Aorta (tissue), 5 donors: Measurements from ENCODE around the gene BACH2. TPM values are rescaled to one million over a fixed set of nuclear protein-coding genes. Genes with fewer than 3 reads are reported as not detected.

ENCODE experiments used
- ATAC-seq: fragments of 200-7000 bp; cut with Tn5 transposase; one replicate; pipeline ENCODE4 v1.9.1; 2022; ENCODE audit warnings: moderate library complexity; ENCODE audit not compliant: low FRiP score
- DNase-seq, 2 donors: peaks; one replicate each; pipeline ENCODE4 v3.0.0-alpha.2; 2020
- H3K27ac ChIP-seq, 2 donors: one replicate each; pipeline ENCODE4 v1.5.1; 2013; ENCODE audit warnings: low read length in 2 of 2, mild to moderate bottlenecking in 2 of 2, moderate library complexity in 2 of 2, control low read depth in 1 of 2, inconsistent platforms in 1 of 2, low read depth in 1 of 2
- H3K27me3 ChIP-seq, 2 donors: one replicate each; pipeline ENCODE4 v1.6.1; 2013; ENCODE audit warnings: control low read depth in 1 of 2, low read length in 1 of 2, mild to moderate bottlenecking in 1 of 2, moderate library complexity in 1 of 2; ENCODE audit not compliant: insufficient read depth in 2 of 2, control insufficient read depth in 1 of 2
- H3K36me3 ChIP-seq, 2 donors: one replicate each; pipeline ENCODE4 v1.6.1; 2013; ENCODE audit warnings: control low read depth in 1 of 2, low read length in 1 of 2, mild to moderate bottlenecking in 1 of 2; ENCODE audit not compliant: insufficient read depth in 2 of 2, control insufficient read depth in 1 of 2
- H3K4me1 ChIP-seq, 2 donors: one replicate each; pipeline ENCODE4 v1.6.1; 2013; ENCODE audit warnings: low read length in 2 of 2, control low read depth in 1 of 2, mild to moderate bottlenecking in 1 of 2, moderate library complexity in 1 of 2; ENCODE audit not compliant: insufficient read depth in 2 of 2, control insufficient read depth in 1 of 2
- H3K4me3 ChIP-seq, 2 donors: one replicate each; pipeline ENCODE4 v1.5.1; 2013; ENCODE audit warnings: low read length in 2 of 2, control low read depth in 1 of 2, mild to moderate bottlenecking in 1 of 2
- H3K9me3 ChIP-seq: one replicate; pipeline ENCODE4 v1.6.1; 2013; ENCODE audit warnings: mild to moderate bottlenecking, low read length; ENCODE audit not compliant: control insufficient read depth
- WGBS, 2 donors: extraction: QIAGEN DNeasy Blood & Tissue Kit; methylation state at CpG; one replicate each; pipeline ENCODE4 v1.1.7; 2013; 5-methylcytosine and 5-hydroxymethylcytosine counted together
- intact Hi-C, 2 donors: fragments of 100-400 bp; cut with DNase I; formaldehyde crosslinking; loops; one replicate each; pipeline versions ENCODE4 v1.14.2 to v1.15.0; 2022
- polyA plus RNA-seq, 2 donors: library from polyadenylated mRNA; stranded (reverse); fragments of 200-250 nt; gene quantifications; one replicate each; pipeline ENCODE4 v1.2.3, GENCODE V29; 2013
- total RNA-seq, 2 donors: library from RNA; stranded (reverse); fragmentation: NEBNext Ultra II Directional; extraction: Animal tissue kit (Norgen Biotek cat#: 25700); gene quantifications; one replicate each; pipeline ENCODE4 v1.2.1, GENCODE V29; 2021
- donor health status: healthy with polysubstance abuse.
- donor health status: Bipolar disorder and iron deficiency.
- donor health status: DM: no; HTN: no; CAD: no.
- donor health status: DM: no; HTN: no; CAD: no.
- donor health status: DM: yes; HTN: yes; CAD: no.

The BACH2 gene
- total and polyA plus RNA-seq, 4 donors = 0.36 to 22.2 (median 6.1) TPM

DNA sequence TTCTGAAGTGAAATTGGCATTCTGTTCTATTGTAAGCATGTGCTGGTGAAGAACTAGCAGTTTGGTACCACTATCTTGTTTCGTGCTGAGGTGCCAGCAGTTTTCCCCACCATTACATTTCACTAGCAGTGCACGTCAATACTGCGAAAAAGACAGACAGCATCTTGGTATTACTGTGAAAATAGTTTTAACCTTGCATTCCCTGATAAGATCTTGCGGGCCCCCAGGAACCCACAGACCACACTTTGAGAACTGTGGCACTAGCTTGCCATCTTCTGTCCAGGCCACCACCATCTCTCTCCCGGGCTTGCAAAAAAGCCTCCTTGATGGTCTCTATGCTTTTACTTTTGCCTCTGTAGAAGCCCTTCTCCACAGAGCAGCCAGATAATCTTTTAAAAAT lies 185.7 kb downstream of the BACH2 start:
- H3K9me3 ChIP-seq = no peaks in the 10 kb centered on the region
- intact Hi-C loops = no loop called here
- no peaks in the 10 kb centered on the region for H3K36me3 ChIP-seq
- ATAC-seq = no peak
- no peak overlapping the region for H3K27ac ChIP-seq
- H3K4me3 ChIP-seq = no peak overlapping the region
- H3K4me1 ChIP-seq = no peaks in the 10 kb centered on the region
- DNase-seq = no peak
- WGBS, 2 donors = 93 to 94% methylated on average over 5 of the region's 5 CpGs
- no peaks in the 10 kb centered on the region for H3K27me3 ChIP-seq

GRCh38 chr6:90109141-90109540 lies 187.5 kb downstream of the BACH2 start:
- DNase-seq = no peak
- Histone ChIP-seq H3K27ac (no peak overlapping the region), H3K36me3 (no peaks in the 10 kb centered on the region), H3K9me3 (no peaks in the 10 kb centered on the region), H3K27me3 (no peaks in the 10 kb centered on the region), H3K4me1 (no peaks in the 10 kb centered on the region), H3K4me3 (no peak overlapping the region)
- ATAC-seq = no peak
- intact Hi-C loops = no loop called here
- 80% methylated on average over 4 of the region's 4 CpGs for WGBS, 2 donors

- H3K9me3 ChIP-seq = no peaks in the 10 kb centered on the region
- no peak overlapping the region for H3K4me3 ChIP-seq
- H3K36me3 ChIP-seq = no peaks in the 10 kb centered on the region
- H3K4me1 ChIP-seq = no peaks in the 10 kb centered on the region
- intact Hi-C loops = no loop called here
- 75 to 85% methylated on average over 3 of the region's 3 CpGs for WGBS, 2 donors
- ATAC-seq (no peak), DNase-seq (no peak)
- H3K27me3 ChIP-seq = no peaks in the 10 kb centered on the region
- H3K27ac ChIP-seq = no peak overlapping the region
Measured at GRCh38 chr6:90107771-90108282, 188.8 kb downstream of the BACH2 start.

DNA sequence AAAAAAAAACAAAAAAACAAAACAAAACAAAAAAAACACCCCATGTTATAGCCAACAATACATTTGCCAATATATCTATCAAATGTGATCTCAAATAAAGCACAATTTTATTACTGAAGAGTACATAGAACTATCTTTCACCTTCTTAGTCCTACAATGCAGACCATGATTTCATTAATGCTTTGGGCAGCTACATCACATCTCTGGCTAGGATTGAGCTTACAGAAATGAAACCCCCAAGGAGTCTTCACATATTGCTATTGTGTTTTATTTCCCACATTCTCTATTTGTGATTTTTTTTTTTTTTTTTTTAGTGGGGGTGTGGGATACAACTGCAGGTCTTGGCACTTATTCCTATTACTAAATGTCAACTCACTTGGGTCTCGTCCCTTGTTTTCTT lies 189.3 kb downstream of the BACH2 start:
- H3K9me3 ChIP-seq = no peaks in the 10 kb centered on the region
- H3K27ac ChIP-seq = no peak overlapping the region
- H3K4me1 ChIP-seq = no peaks in the 10 kb centered on the region
- no peak overlapping the region for H3K4me3 ChIP-seq
- H3K27me3 ChIP-seq = no peaks in the 10 kb centered on the region
- WGBS, 2 donors = 56 to 76% methylated on average over 1 of the region's 1 CpG
- intact Hi-C loops = no loop called here
- ATAC-seq = no peak
- H3K36me3 ChIP-seq = no peaks in the 10 kb centered on the region
- no peak for DNase-seq

DNA sequence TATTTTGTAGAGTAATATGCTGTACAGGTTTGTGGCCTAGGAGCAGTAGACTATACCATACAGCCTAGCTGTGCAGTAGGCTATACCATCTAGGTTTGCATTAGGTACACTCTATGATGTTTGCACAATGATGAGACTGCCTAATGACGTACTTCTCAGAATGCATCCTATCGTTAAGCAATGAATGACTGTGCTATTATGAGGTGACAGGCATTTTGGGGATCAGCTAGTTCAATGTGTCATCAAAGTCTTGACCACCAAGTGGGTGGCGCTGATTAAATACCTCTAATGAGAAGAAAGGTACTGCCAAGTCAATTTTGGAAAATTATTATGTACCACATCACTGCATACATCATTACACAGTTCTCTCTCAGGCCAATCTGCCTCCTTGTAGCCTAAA lies 190.2 kb downstream of the BACH2 start:
- ATAC-seq (no peak), DNase-seq (no peak)
- H3K4me1 ChIP-seq = no peaks in the 10 kb centered on the region
- intact Hi-C loops = no loop called here
- no peaks in the 10 kb centered on the region for H3K36me3 ChIP-seq
- H3K9me3 ChIP-seq = no peaks in the 10 kb centered on the region
- no peaks in the 10 kb centered on the region for H3K27me3 ChIP-seq
- no peak overlapping the region for H3K4me3 ChIP-seq
- 95 to 98% methylated on average over 3 of the region's 3 CpGs for WGBS, 2 donors
- no peak overlapping the region for H3K27ac ChIP-seq

DNA sequence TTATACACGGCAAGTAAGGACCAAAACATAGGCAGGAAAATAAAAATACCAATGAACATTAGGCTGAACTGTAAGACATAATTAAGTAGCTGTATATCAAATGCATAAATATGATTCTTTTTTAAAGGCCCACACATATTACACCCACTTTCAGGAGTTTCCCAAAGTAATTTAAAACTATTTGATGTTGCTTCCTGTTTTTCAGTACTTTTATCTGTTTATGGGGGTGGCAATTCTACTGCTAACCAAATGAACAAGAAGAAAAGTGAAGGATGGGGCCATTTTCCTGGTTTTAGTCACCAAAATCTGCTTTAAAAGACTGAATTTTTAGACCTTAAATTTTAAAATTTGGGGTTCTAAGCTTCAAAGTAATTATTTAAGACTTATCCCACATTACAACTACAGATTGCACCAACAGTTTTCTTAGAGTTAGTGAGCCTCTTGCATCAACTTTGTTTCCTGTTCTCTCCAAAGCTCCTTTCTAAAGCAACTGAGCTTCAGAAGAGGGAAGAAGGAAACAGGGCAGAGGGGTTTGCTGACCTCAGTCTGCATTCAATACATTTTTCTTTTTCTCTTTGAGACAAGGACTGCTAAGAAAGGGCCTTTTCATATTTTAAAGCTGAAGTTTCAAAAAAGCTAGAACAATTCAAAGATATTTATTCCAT lies 191.0 kb downstream of the BACH2 start:
- WGBS, 2 donors = 78 to 82% methylated on average over 1 of the region's 1 CpG
- Histone ChIP-seq H3K27me3 (no peaks in the 10 kb centered on the region), H3K9me3 (no peaks in the 10 kb centered on the region), H3K4me1 (no peaks in the 10 kb centered on the region), H3K27ac (no peak overlapping the region), H3K4me3 (no peak overlapping the region), H3K36me3 (no peaks in the 10 kb centered on the region)
- ATAC-seq (no peak), DNase-seq (no peak)
- intact Hi-C loops = no loop called here

- Histone ChIP-seq H3K27ac (no peak overlapping the region), H3K36me3 (no peaks in the 10 kb centered on the region), H3K9me3 (no peaks in the 10 kb centered on the region), H3K27me3 (no peaks in the 10 kb centered on the region), H3K4me3 (no peak overlapping the region), H3K4me1 (peaks cover 0 to 8% of the 10 kb centered on the region in 2 donors)
- 89 to 91% methylated on average over 13 of the region's 13 CpGs for WGBS, 2 donors
- intact Hi-C loops = no loop called here
- ATAC-seq (no peak), DNase-seq (no peak)
Measured at GRCh38 chr6:90103056-90103800, 193.4 kb downstream of the BACH2 start.

DNA sequence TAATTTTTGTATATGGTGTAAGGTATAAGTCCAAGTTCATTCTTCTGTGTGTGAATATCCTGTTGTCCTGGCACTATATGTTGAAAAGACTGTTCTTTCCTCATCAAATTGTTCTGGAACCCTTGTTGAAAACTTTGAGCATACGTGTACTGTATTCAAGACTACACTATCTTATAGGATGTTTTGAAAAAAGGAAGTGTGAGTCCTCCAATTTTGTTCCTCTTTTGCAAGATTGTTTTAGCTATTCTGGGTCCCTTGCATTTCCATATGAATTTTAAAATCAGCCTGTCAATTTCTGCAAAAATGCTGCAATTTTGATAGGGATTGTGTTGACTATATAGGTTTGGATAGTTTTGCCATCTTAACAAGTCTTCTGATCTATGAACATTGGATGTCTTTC lies 195.2 kb downstream of the BACH2 start:
- Histone ChIP-seq H3K4me1 (peaks cover 2 to 8% of the 10 kb centered on the region in 2 donors), H3K36me3 (no peaks in the 10 kb centered on the region), H3K9me3 (no peaks in the 10 kb centered on the region), H3K4me3 (no peak overlapping the region), H3K27me3 (no peaks in the 10 kb centered on the region), H3K27ac (no peak overlapping the region)
- no peak for DNase-seq
- intact Hi-C loops = no loop called here
- 95 to 100% methylated on average over 1 of the region's 1 CpG for WGBS, 2 donors
- no peak for ATAC-seq
